Panc1 (cell line): Measurements from ENCODE around the gene ALOX12B. TPM values are rescaled to one million over a fixed set of nuclear protein-coding genes. Genes with fewer than 3 reads are reported as not detected.

Source experiments
- ATAC-seq: fragments of 200-7000 bp; cut with Tn5 transposase; 2 replicates; pipeline ENCODE4 v1.9.1; 2020; ENCODE audit warnings: mild to moderate bottlenecking, moderate library complexity
- BruUV-seq: library from RNA; stranded (reverse); fragments of 400-500 nt; replicated peaks from 2 replicates; lab custom pipeline; 2021; lab: Mats Ljungman, UMichigan
- CTCF ChIA-PET: fragments of 300-600 bp; sonication (Branson Sonifier 250); formaldehyde crosslinking; loops from one replicate; lab custom pipeline; 2022; ENCODE audit warnings: antibody characterized with exemption; lab: Charles Lee
- POLR2A ChIA-PET: fragments of 300-600 bp; sonication (Branson Sonifier 250); formaldehyde crosslinking; loops from one replicate; lab custom pipeline; 2022; ENCODE audit warnings: antibody characterized with exemption; lab: Charles Lee
- DNase-seq: peaks from one replicate; pipeline ENCODE4 v3.0.0-alpha.2; 2010; ENCODE audit warnings: low read depth, low spot score
- H3K27ac ChIP-seq: 2 replicates; pipeline ENCODE4 v1.5.1; 2011; ENCODE audit warnings: mild to moderate bottlenecking, low read length, inconsistent platforms
- H3K27me3 ChIP-seq: fragments of 200-500 bp; sonication (Bioruptor generic); 2 replicates; pipeline ENCODE4 v1.6.0; 2014; ENCODE audit warnings: low read length, inconsistent platforms; ENCODE audit not compliant: control insufficient read depth, insufficient read depth
- H3K36me3 ChIP-seq: fragments of 200-500 bp; sonication (Bioruptor generic); 2 replicates; pipeline ENCODE4 v1.5.1; 2014; ENCODE audit warnings: inconsistent platforms, mild to moderate bottlenecking, low read length, moderate library complexity; ENCODE audit not compliant: control insufficient read depth, insufficient read depth
- H3K4me1 ChIP-seq: 2 replicates; pipeline ENCODE4 v1.5.1; 2011; ENCODE audit warnings: inconsistent platforms, mild to moderate bottlenecking, low read length, moderate library complexity; ENCODE audit not compliant: control insufficient read depth, insufficient read depth
- H3K4me3 ChIP-seq, 2 experiments: 2 replicates each; pipeline ENCODE4 v1.5.1; 2011 to 2012; ENCODE audit warnings: low read depth in 2 of 2, low read length in 2 of 2, mild to moderate bottlenecking in 2 of 2, inconsistent platforms in 1 of 2, moderate library complexity in 1 of 2
- H3K9me3 ChIP-seq: fragments of 200-500 bp; sonication (Bioruptor generic); 2 replicates; pipeline ENCODE4 v1.5.1; 2014; ENCODE audit warnings: low read depth, mild to moderate bottlenecking, inconsistent platforms, low read length, moderate library complexity; ENCODE audit not compliant: control insufficient read depth, insufficient read depth
- CTCF ChIP-seq: fragments of 450-650 bp; IDR thresholded peaks from 2 replicates; pipeline ENCODE4 v1.5.1; 2017; ENCODE audit warnings: mild to moderate bottlenecking
- POLR2AphosphoS5 ChIP-seq: IDR thresholded peaks from 2 replicates; pipeline ENCODE4 v1.6.1; 2012; ENCODE audit warnings: mild to moderate bottlenecking, low read depth, low read length, moderate library complexity
- REST ChIP-seq, 2 experiments: IDR thresholded peaks; 2 replicates each; pipeline ENCODE4 v1.6.1; 2011 to 2012; ENCODE audit warnings: low read depth in 2 of 2, control low read depth in 1 of 2, low read length in 1 of 2, mild to moderate bottlenecking in 1 of 2, moderate library complexity in 1 of 2; ENCODE audit not compliant: insufficient read depth in 1 of 2
- SIN3A ChIP-seq: IDR thresholded peaks from 2 replicates; pipeline ENCODE4 v1.6.1; 2012; ENCODE audit warnings: low read depth, mild to moderate bottlenecking, low read length, moderate library complexity, borderline replicate concordance; ENCODE audit not compliant: insufficient read depth
- TCF7L2 ChIP-seq: IDR thresholded peaks from 2 replicates; pipeline ENCODE4 v1.6.1; 2011; ENCODE audit warnings: mild to moderate bottlenecking, low read depth, low read length, inconsistent platforms
- in situ Hi-C: cut with HindIII; loops from 2 replicates; pipeline ENCODE4 v1.10.0; 2016; ENCODE audit warnings: low sequenced_read_pairs, low pct_unique_long_range_greater_than_20kb
- intact Hi-C: fragments of 100-400 bp; cut with micrococcal nuclease; formaldehyde crosslinking; loops from one replicate; pipeline ENCODE4 v1.10.0; 2022; ENCODE audit not compliant: unreplicated experiment
- total RNA-seq: library from RNA; stranded (reverse); gene quantifications from one replicate; pipeline ENCODE4 v1.2.1, GENCODE V29; 2021; ENCODE audit not compliant: unreplicated experiment

Gene ALOX12B
- total RNA-seq, 1 experiment from 2014 or later = not detected

- Histone ChIP-seq H3K27me3 (no peaks in the 10 kb centered on the region; the same call in 1 of the 2 replicates), H3K27ac (no peak overlapping the region), H3K36me3 (no peaks in the 10 kb centered on the region; the same call in 1 of the 2 replicates), H3K4me1 (no peaks in the 10 kb centered on the region; the same call in 1 of the 2 replicates), H3K4me3 (no peak overlapping the region), H3K9me3 (no peaks in the 10 kb centered on the region)
- no peak for DNase-seq
- BruUV-seq = no TSS peak
- TF ChIP-seq REST (IDR thresholded peaks at IDR 0.05; ENCODE audit: insufficient read depth in 1 of 2, low read depth in 2 of 2, low read length in 1 of 2) (no peak), POLR2AphosphoS5 (no peak), SIN3A (no peak), CTCF (no peak), TCF7L2 (no peak)
- in situ Hi-C loops (no loop called here), intact Hi-C loops (no loop called here)
- ChIA-PET CTCF (no interaction called here), POLR2A (no interaction called here)
- ATAC-seq = no peak
Measured at GRCh38 chr17:8069587-8069860, 18.0 kb downstream of the ALOX12B start.

GRCh38 chr17:8068736-8069586, 18.6 kb downstream of the ALOX12B start:
- no peak for TF ChIP-seq SIN3A
- no peak for TF ChIP-seq POLR2AphosphoS5
- TF ChIP-seq REST (IDR thresholded peaks at IDR 0.05; ENCODE audit: insufficient read depth in 1 of 2, low read depth in 2 of 2, low read length in 1 of 2) = no peak
- Histone ChIP-seq H3K9me3 (no peaks in the 10 kb centered on the region), H3K4me3 (no peak overlapping the region), H3K27me3 (no peaks in the 10 kb centered on the region), H3K27ac (no peak overlapping the region), H3K4me1 (no peaks in the 10 kb centered on the region), H3K36me3 (no peaks in the 10 kb centered on the region; the same call in 1 of the 2 replicates)
- no TSS peak for BruUV-seq
- ChIA-PET CTCF (no interaction called here), POLR2A (no interaction called here)
- DNase-seq (no peak), ATAC-seq (no peak)
- intact Hi-C loops (no loop called here), in situ Hi-C loops (no loop called here)
